GM18505 (cell line): ENCODE results near the gene SORCS1.

Source experiments
- ATAC-seq: cut with Tn5 transposase; IDR thresholded peaks from one replicate; pipeline ENCODE4 v1.9.1; 2021; ENCODE audit not compliant: unreplicated experiment
- POLR2A ChIP-seq: IDR thresholded peaks from 4 replicates; pipeline ENCODE4 v1.6.1; 2011; ENCODE audit warnings: borderline replicate concordance; ENCODE audit not compliant: insufficient read depth, insufficient read length; ENCODE audit errors: extremely low read depth

Gene SORCS1

DNA sequence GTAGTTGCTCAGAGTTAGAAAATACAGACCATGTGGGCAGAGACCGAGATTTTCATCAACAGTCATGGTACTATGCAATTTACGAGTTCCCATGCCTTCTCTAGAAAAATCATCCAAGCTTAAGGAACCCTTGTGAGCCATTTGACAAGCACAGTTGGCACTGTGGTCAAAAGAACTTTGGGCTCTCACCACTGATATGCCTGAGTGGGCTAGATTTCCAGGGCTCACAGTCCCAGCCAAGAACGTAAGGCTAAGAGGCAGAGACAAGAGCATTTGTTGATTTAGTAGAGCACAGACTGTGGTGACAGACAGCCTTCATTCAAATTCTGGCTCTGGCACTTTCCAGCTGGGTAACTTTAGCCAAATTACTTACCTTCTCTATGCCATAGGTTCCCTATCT is 407.0 kb downstream of the SORCS1 start:
- no peak for TF ChIP-seq POLR2A

GRCh38 chr10:106751091-106751490 is 413.4 kb downstream of the SORCS1 start:
- ATAC-seq, result no peak
- TF ChIP-seq POLR2A, result no peak

More for the DNA sequence above, 407.0 kb downstream of the SORCS1 start:
- ATAC-seq, result no peak

DNA sequence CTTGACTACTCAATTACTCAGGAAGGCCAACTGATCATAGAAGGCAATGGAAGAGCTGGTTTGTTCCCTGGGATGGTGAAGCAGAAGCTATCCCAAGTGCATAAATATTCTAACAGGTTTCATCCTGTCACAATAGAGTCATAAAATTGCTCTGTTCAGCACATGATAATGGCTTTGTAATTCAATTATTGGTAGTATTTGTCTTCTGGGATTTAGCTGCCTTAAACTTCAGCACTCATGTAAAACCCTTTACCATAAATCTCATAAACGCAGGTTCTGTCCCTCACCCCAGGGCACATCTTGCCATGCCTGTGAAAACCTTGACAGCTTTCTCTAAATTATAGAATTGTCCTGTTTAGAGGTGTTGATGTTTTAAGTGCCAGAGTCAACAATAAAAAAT is 417.6 kb downstream of the SORCS1 start:
- no peak for TF ChIP-seq POLR2A
- no peak for ATAC-seq

- ATAC-seq, result no peak
- no peak for TF ChIP-seq POLR2A
These were observed 423.4 kb downstream of the SORCS1 start for GRCh38 chr10:106741006-106741530.

DNA sequence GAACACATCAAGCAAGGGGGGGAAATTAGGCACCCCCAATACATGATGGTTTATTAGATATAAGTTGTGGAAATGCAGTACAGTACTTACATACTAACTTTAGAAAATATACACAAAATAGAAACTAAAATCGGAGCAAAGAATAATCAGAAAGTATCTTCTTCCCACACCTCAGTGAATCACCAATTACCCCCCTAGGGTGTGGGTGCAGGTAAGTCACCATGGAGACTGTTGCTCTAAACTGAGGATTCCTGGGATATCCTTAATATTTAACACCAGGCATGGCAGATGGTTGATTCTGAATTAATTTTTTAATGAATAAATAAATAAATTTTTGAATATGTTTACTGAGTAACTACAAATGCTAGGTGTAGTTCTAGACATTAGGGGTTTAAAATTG is 424.4 kb downstream of the SORCS1 start:
- TF ChIP-seq POLR2A, result no peak

GRCh38 chr10:106734220-106734619 is 430.3 kb downstream of the SORCS1 start:
- ATAC-seq, result no peak
- no peak for TF ChIP-seq POLR2A

More for the DNA sequence above, 424.4 kb downstream of the SORCS1 start:
- no peak for ATAC-seq

- ATAC-seq, result no peak
- TF ChIP-seq POLR2A, result no peak
These were observed 436.3 kb downstream of the SORCS1 start for GRCh38 chr10:106728232-106728631.

GRCh38 chr10:106727170-106727569 is 437.3 kb downstream of the SORCS1 start:
- ATAC-seq, result no peak
- TF ChIP-seq POLR2A, result no peak

DNA sequence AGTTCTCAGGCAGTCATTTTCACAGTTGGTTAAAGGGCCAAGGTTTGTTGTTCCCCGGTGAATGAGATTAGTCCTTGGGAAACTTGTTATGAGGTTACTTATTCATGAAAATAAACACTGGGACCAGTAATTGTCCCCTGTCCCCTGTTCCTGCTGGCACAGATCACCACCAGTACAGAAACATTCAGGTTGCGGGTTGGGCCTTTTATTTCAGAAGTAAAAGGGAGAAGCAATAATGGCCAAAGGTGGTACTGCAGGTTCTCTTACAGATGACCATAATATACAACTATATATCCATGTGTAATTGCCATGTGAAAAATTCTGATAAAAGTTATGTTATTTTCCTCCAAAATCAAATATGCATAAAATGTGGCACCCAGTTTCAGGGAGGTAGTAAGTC is 442.0 kb downstream of the SORCS1 start:
- TF ChIP-seq POLR2A, result no peak

GRCh38 chr10:106720683-106721082 is 443.8 kb downstream of the SORCS1 start:
- ATAC-seq, result no peak
- no peak for TF ChIP-seq POLR2A

More for the DNA sequence above, 442.0 kb downstream of the SORCS1 start:
- ATAC-seq, result no peak

- no peak for TF ChIP-seq POLR2A
These were observed 448.1 kb downstream of the SORCS1 start for GRCh38 chr10:106716381-106716780.

DNA sequence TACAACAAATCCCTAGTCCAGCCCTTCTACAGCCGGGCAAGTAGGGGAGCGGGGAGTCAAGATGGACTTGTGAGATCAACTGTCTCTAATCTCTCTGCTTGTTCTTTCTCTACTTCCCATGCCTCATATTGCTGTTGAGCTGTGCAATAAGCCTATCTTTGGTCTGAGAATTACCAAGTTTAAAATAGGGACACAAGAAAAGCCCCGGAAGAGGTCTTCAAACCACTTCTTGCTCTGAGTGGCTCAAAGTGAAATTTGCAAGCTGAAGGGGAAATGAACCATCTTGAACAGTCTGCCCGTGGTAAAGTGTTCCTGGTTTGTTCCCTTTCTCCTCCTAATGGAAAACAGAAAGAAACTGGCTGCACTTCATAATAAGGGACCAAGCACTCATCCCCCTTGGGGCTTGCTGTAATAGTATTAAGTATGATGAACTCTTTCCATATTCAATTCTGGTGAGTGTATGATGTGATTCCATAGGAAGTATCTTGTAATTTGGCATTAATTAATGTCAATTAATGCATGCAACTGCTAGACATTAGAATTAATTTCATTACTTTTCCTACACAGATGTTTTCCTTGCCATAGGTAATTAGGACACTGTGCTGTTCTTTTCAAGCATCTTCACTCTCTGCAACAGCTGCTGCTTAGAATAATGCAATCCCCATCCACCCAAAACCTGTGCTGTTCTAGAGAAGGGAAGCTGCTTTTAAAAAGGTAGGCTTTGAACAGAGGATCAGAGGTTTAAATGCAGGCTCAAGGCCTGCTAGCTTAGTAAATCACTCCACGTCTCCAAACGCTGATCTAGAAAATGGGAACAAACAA is 449.6 kb downstream of the SORCS1 start:
- no peak for TF ChIP-seq POLR2A
- no peak for ATAC-seq

More at GRCh38 chr10:106716381-106716780, 448.1 kb downstream of the SORCS1 start:
- no peak for ATAC-seq

DNA sequence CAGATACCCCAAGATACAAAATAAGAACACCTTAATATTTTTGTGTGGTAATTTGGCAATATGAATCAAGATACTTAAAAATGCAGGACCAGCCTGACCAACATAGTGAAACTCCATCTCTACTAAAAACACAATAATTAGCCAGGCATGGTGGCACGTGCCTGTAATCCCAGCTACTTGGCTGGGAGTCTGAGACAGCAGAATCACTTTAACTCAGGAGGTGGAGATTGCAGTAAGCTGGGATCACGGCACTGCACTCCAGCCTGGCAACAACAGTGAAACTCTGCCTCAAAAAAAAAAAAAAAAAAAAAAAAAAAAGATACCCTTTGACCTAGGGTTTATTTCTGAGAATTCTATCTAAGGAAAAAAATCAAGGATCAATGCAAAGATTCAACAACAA is 450.7 kb downstream of the SORCS1 start:
- ATAC-seq, result no peak
- no peak for TF ChIP-seq POLR2A

DNA sequence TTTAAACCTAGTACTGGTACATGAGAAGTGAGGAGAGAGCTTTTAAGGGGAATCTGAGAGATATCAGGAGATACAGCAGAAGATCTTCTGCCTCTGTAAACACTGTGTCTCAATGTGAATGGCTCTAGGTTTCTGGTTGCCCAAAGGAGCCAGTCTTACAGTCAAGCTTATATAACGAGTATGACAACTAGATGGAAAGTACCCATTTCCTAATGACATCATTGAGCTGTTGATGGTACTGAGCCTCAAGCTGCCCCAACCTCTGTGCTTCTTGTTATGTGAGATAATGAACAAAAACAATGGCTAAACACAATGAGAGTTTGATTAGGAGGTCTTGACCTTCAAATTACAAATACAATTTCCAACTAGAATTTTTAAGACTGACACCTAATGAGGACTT is 451.5 kb downstream of the SORCS1 start:
- TF ChIP-seq POLR2A, result no peak
- no peak for ATAC-seq
